Neural progenitor cell (in vitro differentiated cells): ENCODE results near the gene GALNT17. TPM values are rescaled to one million over a fixed set of nuclear protein-coding genes. Genes with fewer than 3 reads are reported as not detected.

Experiments used
- DNase-seq: peaks from one replicate; pipeline ENCODE4 v3.0.0-alpha.2; 2016; ENCODE audit warnings: low spot score
- H2AFZ ChIP-seq: fragments of 200-600 bp; sonication (generic); replicated peaks from 2 replicates; pipeline ENCODE4 v1.6.1; 2016; ENCODE audit warnings: antibody characterized with exemption
- H3F3A ChIP-seq: fragments of 200-600 bp; sonication (generic); 2 replicates; pipeline ENCODE4 v1.6.1; 2016; ENCODE audit warnings: antibody characterized with exemption, low read depth
- H3K27ac ChIP-seq: fragments of 200-600 bp; sonication (generic); 2 replicates; pipeline ENCODE4 v1.5.1; 2016; ENCODE audit warnings: mild to moderate bottlenecking
- H3K27me3 ChIP-seq: fragments of 200-600 bp; sonication (generic); 2 replicates; pipeline ENCODE4 v1.6.1; 2016; ENCODE audit warnings: mild to moderate bottlenecking, moderate library complexity
- H3K36me3 ChIP-seq: fragments of 200-600 bp; sonication (generic); 2 replicates; pipeline ENCODE4 v1.5.1; 2016
- H3K4me1 ChIP-seq: fragments of 200-600 bp; sonication (generic); 2 replicates; pipeline ENCODE4 v1.6.1; 2016; ENCODE audit warnings: mixed run types
- H3K4me2 ChIP-seq: fragments of 200-600 bp; sonication (generic); 2 replicates; pipeline ENCODE4 v1.6.1; 2016
- H3K4me3 ChIP-seq: fragments of 200-600 bp; sonication (generic); 2 replicates; pipeline ENCODE4 v1.5.1; 2016
- H3K79me2 ChIP-seq: fragments of 200-600 bp; sonication (generic); 2 replicates; pipeline ENCODE4 v1.6.1; 2016; ENCODE audit warnings: low read depth
- H3K9ac ChIP-seq: fragments of 200-600 bp; sonication (generic); 2 replicates; pipeline ENCODE4 v1.6.1; 2016
- H3K9me3 ChIP-seq: fragments of 200-600 bp; sonication (generic); 2 replicates; pipeline ENCODE4 v1.5.1; 2016; ENCODE audit warnings: low read depth
- H4K20me1 ChIP-seq: fragments of 200-600 bp; sonication (generic); 2 replicates; pipeline ENCODE4 v1.6.1; 2016; ENCODE audit warnings: low read depth
- H3K27ac Mint-ChIP-seq: 3 replicates; pipeline ENCODE4 v1.8.0; 2021; ENCODE audit warnings: mixed read lengths
- H3K27me3 Mint-ChIP-seq: 2 replicates; pipeline ENCODE4 v1.8.0; 2022; ENCODE audit warnings: low read depth, mild to moderate bottlenecking, inconsistent platforms, moderate library complexity, mixed read lengths; ENCODE audit not compliant: insufficient read depth
- H3K36me3 Mint-ChIP-seq: 3 replicates; pipeline ENCODE4 v1.8.0; 2021; ENCODE audit warnings: mixed read lengths
- H3K4me1 Mint-ChIP-seq: 3 replicates; pipeline ENCODE4 v1.8.0; 2021; ENCODE audit warnings: mixed read lengths
- H3K4me3 Mint-ChIP-seq: 3 replicates; pipeline ENCODE4 v1.8.0; 2021; ENCODE audit warnings: mild to moderate bottlenecking, moderate library complexity, mixed read lengths
- H3K9me3 Mint-ChIP-seq: 3 replicates; pipeline ENCODE4 v1.8.0; 2020; ENCODE audit warnings: mixed read lengths
- EZH2 ChIP-seq: fragments of 200-600 bp; sonication (generic); IDR thresholded peaks from 2 replicates; pipeline ENCODE4 v1.6.1; 2017; ENCODE audit warnings: antibody characterized with exemption, mild to moderate bottlenecking, moderate library complexity
- EZH2phosphoT487 ChIP-seq: fragments of 200-600 bp; sonication (generic); IDR thresholded peaks from 2 replicates; pipeline ENCODE4 v1.6.1; 2017; ENCODE audit warnings: antibody characterized with exemption
- total RNA-seq: library from RNA; depleted of rRNA; stranded (reverse); fragments of >200 nt; gene quantifications from 2 replicates; pipeline ENCODE4 v1.2.3, GENCODE V29; 2015; ENCODE audit warnings: low replicate concordance
- TF ChIP-seq, protein P1 (sequence below): fragments of 200-600 bp; sonication (generic); IDR thresholded peaks from 2 replicates; pipeline ENCODE4 v1.5.1; 2017; ENCODE audit warnings: antibody characterized with exemption, mild to moderate bottlenecking

GALNT17 gene
- total RNA-seq, 1 donor from 2014 or later, result 17.1 TPM

DNA sequence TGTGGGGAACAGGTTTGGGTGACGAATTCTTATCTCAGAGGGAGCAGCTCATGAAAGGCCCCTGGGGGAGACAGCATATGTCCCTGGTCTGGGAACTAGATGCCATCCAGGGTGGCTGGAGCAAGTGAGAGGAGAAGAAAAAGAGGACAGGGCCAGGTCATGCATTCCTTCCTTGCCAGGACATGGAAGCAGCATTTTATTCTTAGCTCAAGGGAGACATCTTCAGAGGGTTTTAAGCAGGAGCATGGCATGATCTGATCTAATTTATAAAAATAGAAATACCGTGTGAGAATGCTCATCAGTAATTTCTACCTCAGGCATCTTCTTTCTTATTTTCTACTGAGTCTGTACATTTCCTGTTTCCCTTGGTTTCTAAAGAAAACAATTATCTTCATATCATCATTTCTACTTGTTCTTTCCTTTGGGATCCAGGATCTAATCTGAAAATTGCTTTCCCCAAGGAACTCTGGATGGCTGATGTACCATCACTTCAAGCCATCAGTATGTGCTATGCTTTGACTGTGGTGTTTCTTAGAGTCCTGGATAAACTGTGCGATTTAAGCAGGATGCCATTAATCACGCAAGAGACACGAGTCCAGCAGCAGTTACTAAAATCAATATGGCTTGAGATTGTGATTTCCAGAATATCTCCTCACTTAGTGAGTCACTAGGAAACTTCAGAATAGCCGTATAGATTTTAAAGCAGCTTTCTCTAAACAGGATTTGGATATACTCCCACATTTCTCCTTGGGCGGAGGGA, 386.2 kb downstream of the GALNT17 start:
- H3K4me1 Mint-ChIP-seq, result no peaks in the 10 kb centered on the region
- H3K9me3 Mint-ChIP-seq, result peaks cover 40% of the 10 kb centered on the region
- H3K4me2 ChIP-seq, result no peak overlapping the region
- no peak overlapping the region for H3K4me3 Mint-ChIP-seq
- DNase-seq, result no peak
- no peak for TF ChIP-seq EZH2phosphoT487
- TF ChIP-seq EZH2, result no peak
- TF ChIP-seq, protein P1, sequence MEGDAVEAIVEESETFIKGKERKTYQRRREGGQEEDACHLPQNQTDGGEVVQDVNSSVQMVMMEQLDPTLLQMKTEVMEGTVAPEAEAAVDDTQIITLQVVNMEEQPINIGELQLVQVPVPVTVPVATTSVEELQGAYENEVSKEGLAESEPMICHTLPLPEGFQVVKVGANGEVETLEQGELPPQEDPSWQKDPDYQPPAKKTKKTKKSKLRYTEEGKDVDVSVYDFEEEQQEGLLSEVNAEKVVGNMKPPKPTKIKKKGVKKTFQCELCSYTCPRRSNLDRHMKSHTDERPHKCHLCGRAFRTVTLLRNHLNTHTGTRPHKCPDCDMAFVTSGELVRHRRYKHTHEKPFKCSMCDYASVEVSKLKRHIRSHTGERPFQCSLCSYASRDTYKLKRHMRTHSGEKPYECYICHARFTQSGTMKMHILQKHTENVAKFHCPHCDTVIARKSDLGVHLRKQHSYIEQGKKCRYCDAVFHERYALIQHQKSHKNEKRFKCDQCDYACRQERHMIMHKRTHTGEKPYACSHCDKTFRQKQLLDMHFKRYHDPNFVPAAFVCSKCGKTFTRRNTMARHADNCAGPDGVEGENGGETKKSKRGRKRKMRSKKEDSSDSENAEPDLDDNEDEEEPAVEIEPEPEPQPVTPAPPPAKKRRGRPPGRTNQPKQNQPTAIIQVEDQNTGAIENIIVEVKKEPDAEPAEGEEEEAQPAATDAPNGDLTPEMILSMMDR, result no peak
- H3K27me3 Mint-ChIP-seq, result peaks cover 6% of the 10 kb centered on the region
- no peak overlapping the region for H3K27ac ChIP-seq
- H3K36me3 Mint-ChIP-seq, result peaks cover 20% of the 10 kb centered on the region
- no peaks in the 10 kb centered on the region for H3K9me3 ChIP-seq
- no peak overlapping the region for H3K27ac Mint-ChIP-seq
- H3K36me3 ChIP-seq, result no peaks in the 10 kb centered on the region
- H3K4me1 ChIP-seq, result no peaks in the 10 kb centered on the region
- no peak overlapping the region for H3K9ac ChIP-seq
- H3F3A ChIP-seq, result no peaks in the 10 kb centered on the region
- no peak overlapping the region for H3K4me3 ChIP-seq
- no peaks in the 10 kb centered on the region for H3K79me2 ChIP-seq
- no peak overlapping the region for H2AFZ ChIP-seq
- no peaks in the 10 kb centered on the region for H4K20me1 ChIP-seq
- no peaks in the 10 kb centered on the region for H3K27me3 ChIP-seq

DNA sequence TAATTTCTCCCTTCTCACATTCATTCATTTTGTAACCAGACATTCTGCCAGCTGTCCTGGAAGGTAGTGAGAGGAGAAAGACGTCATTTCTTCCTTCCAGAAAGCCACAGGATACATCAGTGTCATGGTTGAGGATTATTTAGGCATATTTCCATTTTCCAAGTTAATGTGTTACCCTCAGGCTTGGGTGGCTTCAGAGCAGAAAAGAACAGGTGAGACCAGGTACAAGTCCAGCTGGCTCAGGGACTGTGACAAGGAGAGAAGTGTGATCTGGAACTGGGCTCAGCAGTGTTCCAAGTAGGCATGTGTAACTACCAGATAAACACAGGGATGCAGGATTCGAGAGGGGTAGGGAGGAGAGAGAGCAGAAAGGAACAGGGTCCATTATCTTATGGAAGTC, 386.9 kb downstream of the GALNT17 start:
- Histone ChIP-seq H4K20me1 (no peaks in the 10 kb centered on the region), H3K4me2 (no peak overlapping the region), H3K27ac (no peak overlapping the region), H3K36me3 (no peaks in the 10 kb centered on the region), H3K4me3 (no peak overlapping the region), H3K27me3 (no peaks in the 10 kb centered on the region), H3K9ac (no peak overlapping the region), H2AFZ (no peak overlapping the region), H3F3A (no peaks in the 10 kb centered on the region), H3K79me2 (no peaks in the 10 kb centered on the region), H3K4me1 (no peaks in the 10 kb centered on the region), H3K9me3 (no peaks in the 10 kb centered on the region)
- no peak overlapping the region for H3K27ac Mint-ChIP-seq
- H3K36me3 Mint-ChIP-seq, result peaks cover 17% of the 10 kb centered on the region
- H3K4me1 Mint-ChIP-seq, result no peaks in the 10 kb centered on the region
- H3K4me3 Mint-ChIP-seq, result no peak overlapping the region
- no peak for DNase-seq
- H3K27me3 Mint-ChIP-seq, result peaks cover 6% of the 10 kb centered on the region
- peaks cover 37% of the 10 kb centered on the region for H3K9me3 Mint-ChIP-seq
- TF ChIP-seq EZH2phosphoT487, result no peak
- TF ChIP-seq EZH2, result no peak
- TF ChIP-seq, protein P1, result no peak

DNA sequence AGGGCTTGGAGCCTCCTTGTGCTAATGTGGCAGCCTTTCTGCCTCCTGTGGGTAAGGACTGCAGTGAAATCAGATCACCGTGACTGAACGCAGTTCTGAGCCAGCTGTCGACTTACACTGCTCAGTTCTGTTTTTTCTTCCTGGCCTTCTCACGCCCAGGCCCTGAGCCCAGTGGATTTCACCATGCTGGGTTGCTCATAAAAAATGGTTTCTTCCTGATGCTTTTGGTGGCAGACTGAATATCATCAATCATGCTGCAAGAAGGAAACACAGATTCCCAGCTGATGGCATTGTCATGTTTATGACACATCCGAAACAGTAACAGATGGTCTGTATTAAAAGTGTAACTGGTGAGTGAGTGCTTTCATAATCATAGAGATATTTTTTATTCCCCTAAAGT, 389.6 kb downstream of the GALNT17 start:
- H3K4me1 Mint-ChIP-seq, result no peaks in the 10 kb centered on the region
- Histone ChIP-seq H3K79me2 (no peaks in the 10 kb centered on the region), H3K9me3 (no peaks in the 10 kb centered on the region), H3K4me2 (no peak overlapping the region), H3K4me3 (no peak overlapping the region), H3K27me3 (no peaks in the 10 kb centered on the region), H3F3A (no peaks in the 10 kb centered on the region), H4K20me1 (no peaks in the 10 kb centered on the region), H3K9ac (no peak overlapping the region), H3K27ac (no peak overlapping the region), H3K36me3 (no peaks in the 10 kb centered on the region), H3K4me1 (no peaks in the 10 kb centered on the region), H2AFZ (no peak overlapping the region)
- H3K27ac Mint-ChIP-seq, result no peak overlapping the region
- DNase-seq, result no peak
- H3K36me3 Mint-ChIP-seq, result peaks cover 6% of the 10 kb centered on the region
- TF ChIP-seq EZH2 (no peak), EZH2phosphoT487 (no peak)
- TF ChIP-seq, protein P1, result no peak
- peaks cover 6% of the 10 kb centered on the region for H3K27me3 Mint-ChIP-seq
- no peak overlapping the region for H3K4me3 Mint-ChIP-seq
- H3K9me3 Mint-ChIP-seq, result peaks cover 23% of the 10 kb centered on the region
